Hematopoietic multipotent progenitor cell treated with erythropoietin and hydrocortisone succinate and interleukin-3 and kit ligand, for 6 days (in vitro differentiated cells): Measurements from ENCODE around the gene DNAJC1.
"Not testable (repeated sequence)": the region's sequence is repeated elsewhere in the genome, so short reads cannot be mapped to it uniquely, and the experiment has no call there.

ENCODE experiments used
- DNase-seq: peaks from one replicate; pipeline ENCODE4 v3.0.0-alpha.2; 2015

Gene DNAJC1

DNA sequence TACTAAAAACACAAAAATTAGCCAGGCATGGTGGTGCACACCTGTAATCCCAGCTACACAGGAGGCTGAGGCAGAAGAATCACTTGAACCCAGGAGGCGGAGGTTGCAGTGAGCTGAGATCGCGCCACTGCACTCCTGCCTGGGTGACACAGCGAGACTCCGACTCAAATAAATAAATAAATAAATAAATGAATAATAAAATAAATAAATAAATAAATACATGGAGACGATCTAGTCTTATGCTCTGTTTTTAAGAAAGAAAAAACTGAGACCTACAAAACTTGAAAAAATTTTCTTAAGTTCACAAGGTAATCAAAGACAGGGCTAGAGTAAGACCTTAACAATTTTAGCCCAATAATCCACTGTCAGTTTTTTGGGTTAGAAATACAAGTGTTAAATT lies 181.3 kb downstream of the DNAJC1 start:
- not testable (repeated sequence) for DNase-seq

DNA sequence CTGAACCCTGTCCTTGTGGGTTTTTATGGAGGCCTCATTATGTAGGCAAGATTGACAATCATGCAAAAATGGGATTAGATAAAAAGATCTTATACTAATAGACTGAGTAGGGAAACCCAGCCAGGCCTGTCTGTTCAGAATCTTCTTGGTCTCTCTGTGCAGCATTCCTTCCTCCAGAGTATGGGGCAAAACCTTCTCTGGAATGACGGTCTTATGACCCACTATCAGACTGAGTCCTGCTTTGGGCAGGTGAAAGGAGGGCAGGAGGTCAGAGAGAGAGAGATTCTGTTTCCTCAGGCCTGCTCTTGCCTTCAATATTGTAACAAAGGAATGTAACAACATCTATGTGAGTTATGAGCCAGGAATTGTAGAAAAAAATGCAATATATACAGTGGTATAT lies 182.6 kb downstream of the DNAJC1 start:
- no peak for DNase-seq

DNA sequence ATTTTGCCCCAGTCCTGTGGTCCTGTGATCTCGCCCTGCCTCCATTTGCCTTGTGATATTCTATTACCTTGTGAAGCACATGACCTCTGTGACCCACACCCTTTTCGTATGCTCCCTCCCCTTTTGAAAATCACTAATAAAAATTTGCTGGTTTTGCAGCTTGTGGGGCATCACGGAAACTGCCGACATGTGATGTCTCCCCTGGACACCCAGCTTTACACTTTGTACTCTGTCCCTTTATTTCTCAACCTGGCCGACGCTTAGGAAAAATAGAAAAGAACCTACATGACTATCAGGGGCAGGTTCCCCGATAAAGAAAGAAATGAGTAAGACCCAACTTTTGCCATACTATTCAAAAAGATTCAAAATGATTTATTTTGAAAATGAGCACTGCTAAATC lies 185.1 kb downstream of the DNAJC1 start:
- not testable (repeated sequence) for DNase-seq

DNA sequence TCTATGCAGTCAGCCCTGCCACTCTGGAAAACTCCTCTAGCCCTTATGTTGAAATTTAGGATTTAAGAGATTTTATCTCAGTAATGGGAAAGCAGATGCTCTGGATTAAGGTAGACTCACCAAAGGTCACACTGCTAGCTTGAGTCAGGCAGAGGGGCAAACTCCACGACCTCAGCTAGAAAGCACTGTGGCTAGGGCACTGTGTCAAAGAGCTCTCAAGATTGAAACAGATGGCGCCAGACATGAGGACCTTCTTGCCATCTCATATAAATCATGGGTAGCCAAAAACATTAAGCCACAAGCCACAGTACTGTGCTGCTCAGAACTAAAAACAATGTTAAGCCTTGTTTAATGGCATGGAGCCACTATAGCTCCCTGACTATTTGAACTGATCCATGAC lies 188.7 kb downstream of the DNAJC1 start:
- no peak for DNase-seq

DNA sequence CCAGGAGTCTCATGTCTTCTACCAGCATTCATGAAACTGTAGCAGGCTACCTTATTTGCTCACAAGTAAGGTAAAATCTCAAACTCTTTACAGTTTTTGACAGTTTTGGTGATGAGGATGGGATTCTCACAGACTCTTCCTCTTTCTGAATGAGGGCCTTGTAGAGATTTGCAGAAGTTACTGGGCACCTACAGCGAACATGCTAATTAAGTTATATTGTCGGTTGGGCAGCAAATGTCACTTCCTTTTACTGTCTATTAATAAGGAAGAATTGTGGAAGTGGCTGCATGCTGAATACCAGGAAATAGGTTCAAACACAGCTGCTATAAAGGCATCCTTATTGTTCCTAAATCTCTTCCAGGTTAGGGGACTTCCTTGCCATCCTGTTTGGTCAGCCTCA lies 189.6 kb downstream of the DNAJC1 start:
- DNase-seq, result no peak

DNA sequence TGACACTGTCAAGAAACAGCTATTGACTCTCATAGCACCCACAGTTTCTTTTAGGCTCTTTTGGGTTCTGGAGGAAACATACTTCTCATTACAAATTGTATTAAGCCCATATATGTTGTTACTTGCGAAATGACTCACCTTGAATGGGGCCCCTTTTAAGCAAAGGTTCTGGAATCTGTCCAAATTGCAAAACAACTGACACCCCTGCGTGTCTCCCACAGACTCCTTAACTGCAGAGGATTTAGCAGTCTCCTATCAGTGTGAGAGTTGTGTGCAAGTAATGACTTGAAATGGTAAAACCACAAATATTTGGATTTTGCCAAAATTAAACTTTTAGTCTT lies 192.3 kb downstream of the DNAJC1 start:
- no peak for DNase-seq

DNA sequence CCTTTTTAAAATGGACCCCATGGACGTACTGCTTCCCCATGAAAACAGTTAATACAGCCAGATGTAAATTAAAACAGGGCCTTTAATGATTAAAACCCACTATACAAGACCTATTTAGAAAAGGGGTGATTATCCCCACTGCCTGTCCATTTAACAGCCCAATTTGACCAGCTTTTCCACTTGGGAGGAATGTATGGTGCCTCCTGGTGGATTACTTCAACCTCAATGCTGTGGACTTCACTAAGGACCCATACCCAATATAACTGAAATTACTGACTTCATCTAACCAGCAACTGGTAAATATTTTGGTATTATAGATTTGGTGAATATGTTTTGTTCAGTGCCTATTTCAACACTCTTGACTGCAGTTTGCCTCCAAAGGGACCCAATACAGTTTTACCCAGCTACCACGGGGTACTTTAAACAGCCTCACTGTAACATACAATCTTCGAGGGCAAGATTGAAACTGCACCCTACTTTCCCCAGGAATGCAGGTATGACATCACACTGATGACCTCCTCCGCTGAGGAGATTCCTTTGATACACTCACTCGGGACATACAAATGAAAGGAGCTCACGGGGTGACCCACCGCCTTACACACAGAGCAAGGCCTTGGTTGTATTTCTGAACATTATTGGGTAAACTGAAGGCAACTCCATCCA lies 192.8 kb downstream of the DNAJC1 start:
- no peak for DNase-seq

DNA sequence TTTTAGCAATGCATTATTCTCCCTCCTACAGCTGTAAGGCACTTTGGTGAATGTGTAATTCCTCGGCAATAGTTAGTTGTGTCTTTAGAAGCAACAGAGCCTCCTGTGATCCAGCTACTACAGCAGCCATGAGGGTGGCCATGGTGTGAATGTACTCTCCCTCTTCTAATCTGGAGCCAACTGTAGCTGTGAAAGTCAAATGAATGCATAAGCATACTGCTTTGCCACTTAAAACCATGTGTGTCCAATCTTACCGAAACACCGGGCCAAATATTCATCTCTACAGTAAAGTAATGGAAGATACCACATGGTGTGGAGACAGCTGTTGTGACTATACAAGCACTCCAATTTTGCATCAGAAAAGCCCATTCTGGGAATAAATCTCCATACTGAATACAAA lies 195.0 kb downstream of the DNAJC1 start:
- no peak for DNase-seq

DNA sequence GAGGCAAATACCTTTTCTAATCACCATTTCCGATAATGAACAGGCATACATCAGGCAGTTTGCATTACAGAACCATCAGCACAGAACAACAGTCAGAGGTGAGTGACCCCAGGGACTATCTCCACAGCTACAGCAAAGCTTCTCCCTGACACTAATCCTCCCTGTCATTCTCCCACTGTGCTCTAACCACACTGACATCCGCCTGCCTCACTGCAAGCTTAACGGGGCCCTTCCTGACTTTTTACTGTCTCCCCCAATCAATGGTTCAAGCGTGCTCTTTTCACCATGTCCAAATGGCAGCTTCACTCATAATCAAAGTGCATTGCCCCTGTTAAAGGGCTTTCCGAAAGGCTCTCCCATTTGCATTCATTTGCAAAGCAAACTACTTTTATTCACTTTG lies 196.3 kb downstream of the DNAJC1 start:
- DNase-seq, result no peak

DNA sequence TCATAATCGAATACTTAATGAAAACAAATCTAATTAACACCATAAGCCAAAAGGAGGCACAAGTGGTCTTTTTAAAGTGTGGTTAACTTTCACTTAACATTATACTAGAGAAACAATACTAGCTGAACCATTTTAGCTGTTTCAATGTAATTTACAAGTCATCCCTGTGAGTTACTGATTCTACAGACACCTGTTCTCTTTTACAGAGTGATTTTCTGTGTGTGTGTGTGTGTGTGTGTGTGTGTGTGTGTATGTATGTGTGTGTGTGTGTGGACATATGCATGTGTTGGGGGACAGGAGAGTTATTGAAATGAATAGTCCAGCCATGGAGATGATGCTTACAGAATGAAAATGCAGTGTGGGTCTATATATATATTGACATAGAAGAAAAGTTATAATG lies 200.2 kb downstream of the DNAJC1 start:
- no peak for DNase-seq

DNA sequence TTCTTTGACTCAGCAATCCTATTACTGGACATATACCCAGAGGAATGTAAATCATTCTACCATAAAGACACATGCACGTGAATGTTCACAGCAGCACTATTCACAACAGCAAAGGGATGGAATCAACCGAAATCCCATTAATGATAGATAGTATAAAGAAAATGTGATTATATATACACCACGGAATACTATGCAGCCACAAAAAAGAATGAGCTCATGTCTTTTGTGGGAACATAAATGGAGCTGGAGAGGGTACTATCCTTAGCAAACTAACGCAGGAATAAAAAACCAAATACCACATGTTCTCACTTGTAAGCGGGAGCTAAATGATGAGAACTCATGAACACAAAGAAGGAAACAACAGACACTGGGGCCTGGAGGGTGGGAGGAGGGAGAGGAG lies 201.9 kb downstream of the DNAJC1 start:
- no peak for DNase-seq

DNA sequence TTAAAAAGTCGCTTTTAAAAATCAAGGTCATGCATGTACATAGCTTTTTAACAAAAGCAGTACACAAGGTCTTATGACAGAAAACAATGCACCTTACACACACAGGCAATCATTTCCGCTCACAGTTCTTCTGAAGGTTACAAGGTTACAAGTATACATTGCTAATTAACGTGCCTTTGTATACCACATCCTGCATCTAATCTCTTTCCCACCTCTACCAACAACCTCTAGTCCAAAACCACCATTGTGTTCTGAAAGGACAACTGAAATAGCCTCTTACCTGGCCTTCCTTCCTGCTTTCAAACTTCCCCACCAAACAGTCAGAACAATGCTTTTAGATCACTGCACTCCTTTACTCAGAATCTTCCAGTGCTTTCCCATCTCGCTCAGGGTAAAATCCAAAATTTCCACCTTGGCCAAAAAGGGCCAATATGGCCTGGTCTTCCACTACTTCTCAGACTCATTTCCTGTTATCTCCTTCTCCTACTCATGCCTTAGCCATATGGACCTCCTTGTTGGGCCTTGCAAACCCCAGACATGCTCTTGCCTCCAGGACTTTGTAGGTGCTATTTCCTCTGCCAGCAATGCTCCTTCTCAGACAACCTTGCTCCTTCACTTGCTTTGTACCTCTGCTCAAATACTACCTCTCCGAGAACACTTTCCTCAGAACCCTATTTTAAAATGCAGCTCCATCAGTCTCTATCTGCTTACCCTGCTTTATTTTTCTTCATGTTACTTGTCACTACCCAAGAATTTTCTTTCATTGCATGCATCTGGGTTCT lies 205.4 kb downstream of the DNAJC1 start:
- DNase-seq, result no peak

DNA sequence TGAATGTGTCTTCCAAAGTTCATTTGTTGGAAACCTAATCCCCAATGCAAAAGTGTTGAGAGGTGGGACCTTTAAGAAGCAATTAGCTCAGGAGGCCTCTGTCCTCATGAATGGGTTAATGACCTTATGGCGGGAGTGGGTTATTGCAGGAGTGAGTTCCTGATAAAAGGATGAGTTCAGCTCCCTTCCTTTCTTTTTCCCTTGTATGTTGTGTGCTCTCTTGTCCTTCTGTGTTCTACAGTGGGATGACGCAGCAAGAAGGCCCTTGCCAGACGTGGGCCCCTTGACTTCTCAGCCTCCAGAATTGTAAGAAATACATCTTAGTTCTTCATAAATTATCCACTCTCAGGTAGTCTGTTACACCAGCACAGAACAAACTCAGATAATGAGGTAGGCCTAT lies 206.0 kb downstream of the DNAJC1 start:
- no peak for DNase-seq

DNA sequence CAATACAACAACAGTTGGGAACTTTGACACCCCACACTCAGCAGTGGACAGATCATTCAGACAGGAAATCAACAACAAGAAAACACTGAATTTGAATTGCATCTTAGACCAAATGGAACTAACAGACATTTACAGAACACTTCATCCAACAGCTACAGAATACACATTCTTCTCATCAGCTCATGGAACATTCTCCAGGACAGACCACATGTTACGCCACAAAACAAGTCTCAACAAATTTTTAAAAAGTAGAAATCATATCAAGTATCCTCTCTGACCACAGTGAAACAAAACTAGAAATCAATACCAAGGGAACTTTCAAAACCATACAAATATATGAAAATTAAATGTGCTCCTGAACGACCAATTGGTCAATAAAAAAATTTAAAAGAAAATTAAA lies 212.3 kb downstream of the DNAJC1 start:
- no peak for DNase-seq

DNA sequence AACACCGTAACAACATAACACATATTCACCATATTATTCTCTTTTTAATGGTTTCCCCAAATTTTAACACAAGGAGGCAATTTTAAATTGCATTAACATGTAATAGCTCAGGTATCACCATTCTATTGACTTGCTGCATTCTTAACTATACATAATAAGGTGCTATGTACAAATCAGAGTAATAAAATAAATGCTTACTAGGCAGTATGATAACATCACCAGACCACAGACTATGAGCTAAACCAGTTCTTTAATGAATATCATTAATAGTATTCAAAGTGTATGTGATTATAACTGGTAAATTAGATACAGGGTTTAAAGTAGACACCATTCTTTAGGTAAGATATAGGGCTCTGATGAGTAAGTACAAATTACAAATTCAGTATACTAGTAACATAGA lies 226.6 kb downstream of the DNAJC1 start:
- DNase-seq, result no peak

DNA sequence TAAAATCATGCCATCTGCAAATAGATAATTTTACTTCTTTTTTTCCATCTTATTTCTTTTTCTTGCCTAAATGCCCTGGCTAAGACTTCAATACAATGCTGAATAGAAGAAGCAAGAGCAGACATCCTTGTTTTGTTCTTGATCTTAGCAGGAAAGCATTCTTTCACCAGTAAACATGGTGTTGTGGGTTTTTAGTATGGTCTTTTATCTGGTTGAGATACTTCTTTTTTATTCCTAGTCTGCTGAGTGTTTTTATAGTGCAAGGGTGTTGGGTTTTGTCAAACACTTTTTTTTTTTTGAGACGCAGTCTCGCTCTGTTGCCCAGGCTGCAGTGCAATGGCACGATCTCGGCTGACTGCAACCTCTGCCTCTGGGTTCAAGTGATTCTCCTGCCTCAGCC lies 232.3 kb downstream of the DNAJC1 start:
- DNase-seq, result no peak

DNA sequence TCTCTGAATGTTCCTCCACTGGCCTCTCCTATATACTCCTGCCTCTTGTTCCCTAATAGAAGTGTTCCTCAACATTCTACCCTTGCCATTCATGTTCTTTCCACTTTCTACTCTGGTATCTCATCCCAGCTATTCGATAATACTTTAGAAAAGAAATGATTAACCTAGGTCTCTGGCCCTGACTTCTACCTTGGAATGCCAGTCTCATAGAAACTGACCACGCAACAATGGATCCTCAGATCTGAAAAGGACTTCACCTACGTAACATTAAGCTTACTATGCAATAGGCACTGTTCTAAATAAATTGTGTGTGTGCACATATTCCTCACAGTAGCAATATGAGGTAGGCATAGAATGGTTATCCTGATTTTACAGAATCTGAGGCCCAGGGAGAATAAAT lies 234.5 kb downstream of the DNAJC1 start:
- DNase-seq, result no peak

DNA sequence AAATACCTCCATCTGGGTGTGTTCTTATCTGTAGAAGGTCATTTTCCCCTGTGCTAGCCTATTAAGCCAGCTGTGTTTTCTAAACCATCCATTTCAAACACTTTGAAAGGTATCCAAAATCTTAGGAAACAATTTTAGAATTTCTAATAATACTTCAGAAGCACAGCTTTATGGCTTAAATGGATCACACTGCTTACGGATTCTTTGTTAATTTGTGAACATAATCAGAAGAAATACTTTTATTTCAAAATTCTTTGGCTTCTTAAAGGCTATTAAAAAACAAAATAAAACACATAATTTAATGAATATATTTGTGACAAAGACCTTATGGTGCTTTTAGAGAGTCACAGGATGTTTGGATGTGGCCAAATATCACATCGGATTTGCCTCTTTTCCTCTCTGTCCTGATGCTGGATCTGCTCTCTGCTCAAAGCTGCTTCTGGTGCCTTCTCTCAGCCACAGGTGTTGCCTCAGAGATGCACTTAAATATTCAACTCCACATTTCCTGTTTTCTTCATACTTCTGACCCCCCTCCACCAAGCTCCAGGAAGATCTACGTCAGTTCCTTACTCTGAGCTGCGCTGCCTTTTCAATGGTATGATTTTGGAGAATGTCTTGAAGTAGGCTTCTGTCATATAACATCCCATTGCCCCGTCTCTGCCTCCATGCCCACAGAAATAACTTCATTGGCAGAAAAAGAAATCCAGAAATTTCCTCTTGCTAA lies 238.9 kb downstream of the DNAJC1 start:
- DNase-seq, result no peak

DNA sequence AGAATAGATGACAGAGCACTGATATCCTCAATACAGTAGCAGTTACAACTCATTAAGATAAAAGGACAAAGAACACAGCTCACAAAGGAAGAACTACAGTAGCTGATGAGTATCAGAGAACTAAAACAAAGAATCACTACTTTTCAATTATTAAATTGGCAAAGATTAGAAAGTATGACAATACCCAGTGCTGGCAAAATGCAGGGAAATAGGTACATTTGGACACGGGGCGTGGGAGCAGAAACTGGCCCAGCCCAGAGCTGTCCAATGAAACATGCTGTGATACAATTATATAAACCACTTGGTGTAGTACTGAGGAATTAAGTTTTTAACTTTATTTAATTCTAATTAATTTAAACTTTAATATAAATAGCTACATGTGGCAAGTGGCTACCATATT lies 243.2 kb downstream of the DNAJC1 start:
- DNase-seq, result no peak

DNA sequence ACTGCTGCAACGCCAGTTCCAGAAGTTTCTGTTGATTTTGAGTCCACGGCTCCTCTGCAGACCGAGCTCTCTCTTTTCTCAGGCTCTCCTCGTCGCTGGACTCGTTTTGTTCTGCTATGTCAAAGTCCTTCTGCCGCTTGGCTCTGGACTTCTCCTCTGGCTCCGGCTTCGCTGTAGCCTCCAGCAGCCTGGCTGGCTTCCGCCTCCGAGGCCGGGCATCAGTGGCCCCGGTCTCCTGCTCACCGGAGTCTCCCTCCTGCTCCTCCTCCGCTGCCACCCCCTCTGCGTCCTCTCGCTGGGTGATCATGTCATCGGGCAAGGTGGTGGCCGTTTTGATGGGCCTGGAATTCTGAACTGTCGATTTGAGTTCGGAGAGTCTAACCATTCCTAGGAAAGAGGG lies 244.3 kb downstream of the DNAJC1 start:
- DNase-seq, result no peak

DNA sequence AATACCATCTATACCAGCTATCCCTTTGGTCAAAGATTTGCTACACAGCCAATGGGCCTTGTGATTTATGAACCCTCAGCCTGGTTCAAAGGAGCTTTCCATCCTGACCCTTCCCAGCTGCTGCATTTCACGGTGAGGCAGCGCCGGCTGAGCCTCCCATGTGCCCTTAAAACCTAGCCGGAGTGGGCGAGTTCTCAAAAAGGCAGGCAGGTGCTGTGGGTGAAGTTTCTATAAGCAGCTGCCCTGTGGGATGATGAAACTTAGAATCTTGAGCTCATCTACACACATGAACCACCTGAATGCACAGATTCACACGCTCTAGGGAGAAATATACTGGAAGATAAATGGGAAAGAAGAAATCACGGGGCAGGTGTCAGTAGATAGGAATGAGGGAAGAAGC lies 244.8 kb downstream of the DNAJC1 start:
- DNase-seq, result no peak

DNA sequence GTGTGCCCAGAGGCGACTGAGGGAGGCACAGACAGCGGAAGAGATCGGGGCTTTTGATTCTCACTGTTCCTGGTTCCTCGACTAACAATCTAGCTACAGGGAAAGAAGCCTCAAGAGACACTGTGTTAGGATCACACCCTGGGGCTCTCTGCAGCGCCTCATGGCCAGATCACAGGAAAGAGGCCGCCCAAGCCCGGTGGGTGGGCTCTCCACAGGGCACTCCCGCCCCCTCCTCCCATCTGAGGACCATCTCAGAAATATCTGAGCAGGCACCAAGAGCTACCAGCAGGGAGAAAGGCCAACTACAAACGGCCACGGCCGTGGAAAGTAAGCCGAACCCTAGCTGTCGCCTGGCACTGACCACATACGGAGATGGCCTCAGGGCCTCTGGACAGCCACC lies 245.3 kb downstream of the DNAJC1 start:
- DNase-seq, result no peak

DNA sequence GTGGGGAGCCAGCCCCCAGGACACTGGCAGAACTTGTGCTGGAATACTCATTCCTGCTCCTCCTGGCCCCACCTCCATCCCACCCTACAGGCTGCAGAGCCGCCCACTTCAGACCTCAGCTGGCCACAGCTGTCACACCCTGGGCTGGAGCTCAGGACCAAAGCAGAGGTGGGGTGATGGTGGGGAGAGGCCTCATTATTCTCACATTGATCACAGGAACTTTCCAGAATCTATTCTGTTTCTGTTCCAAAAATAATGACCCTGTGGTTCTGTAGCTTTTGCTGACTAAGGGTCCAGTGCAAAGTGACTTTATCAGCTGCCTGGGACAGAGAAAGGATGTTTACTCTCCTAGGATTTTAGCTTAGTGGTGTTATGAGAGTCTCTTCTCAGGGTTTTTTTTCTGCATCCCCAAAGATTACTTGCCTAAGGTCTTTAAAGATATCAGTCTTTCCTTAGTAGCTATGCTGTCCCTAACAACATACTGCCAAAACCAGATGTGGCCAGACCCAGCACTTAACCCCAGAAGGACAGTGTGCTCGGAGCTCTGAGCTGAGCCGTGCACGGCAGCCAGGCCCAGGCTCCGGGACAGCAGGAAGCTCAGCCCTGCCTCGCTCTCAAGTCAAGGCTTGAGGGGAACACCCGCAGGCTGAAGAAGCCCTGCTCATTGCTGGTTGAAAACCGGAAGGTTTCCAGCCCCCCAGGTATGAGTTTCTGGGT lies 246.2 kb downstream of the DNAJC1 start:
- DNase-seq, result no peak

DNA sequence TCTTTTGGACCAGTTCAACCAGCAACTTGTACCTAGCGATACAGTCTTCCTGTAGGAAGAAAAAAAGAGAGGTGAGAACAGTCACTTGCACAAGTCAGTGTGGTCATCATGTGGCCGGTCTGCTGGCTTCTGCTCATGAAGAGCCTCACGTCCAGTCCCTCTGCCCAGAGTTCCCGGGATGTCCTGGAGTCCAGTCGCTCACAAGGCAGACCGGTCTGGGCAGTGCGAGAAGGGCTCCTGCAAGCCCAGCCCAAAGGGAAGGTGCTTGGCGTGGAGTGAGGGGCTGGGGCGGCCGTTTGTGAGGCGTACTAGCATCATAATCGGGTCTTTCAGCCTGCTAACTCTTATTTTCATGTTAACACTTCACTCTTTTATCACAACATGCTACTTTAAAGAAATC lies 246.8 kb downstream of the DNAJC1 start:
- DNase-seq, result no peak
